Stimulated activated CD4-positive, alpha-beta T cell treated with anti-CD3 and anti-CD28 coated beads, TNF-alpha, amount 100 ng/mL, for 4 hours (primary cell): ENCODE measurements around the gene FRRS1.

Experiments used
- DNase-seq, 3 experiments: peaks; one replicate each; pipeline ENCODE4 v3.0.0-alpha.2; 2020; ENCODE audit warnings: low read depth in 3 of 3

FRRS1 gene

GRCh38 chr1:99728494-99729235, 37.8 kb downstream of the FRRS1 start:
- no peak for DNase-seq

GRCh38 chr1:99727575-99728185, 38.8 kb downstream of the FRRS1 start:
- no peak for DNase-seq

DNA sequence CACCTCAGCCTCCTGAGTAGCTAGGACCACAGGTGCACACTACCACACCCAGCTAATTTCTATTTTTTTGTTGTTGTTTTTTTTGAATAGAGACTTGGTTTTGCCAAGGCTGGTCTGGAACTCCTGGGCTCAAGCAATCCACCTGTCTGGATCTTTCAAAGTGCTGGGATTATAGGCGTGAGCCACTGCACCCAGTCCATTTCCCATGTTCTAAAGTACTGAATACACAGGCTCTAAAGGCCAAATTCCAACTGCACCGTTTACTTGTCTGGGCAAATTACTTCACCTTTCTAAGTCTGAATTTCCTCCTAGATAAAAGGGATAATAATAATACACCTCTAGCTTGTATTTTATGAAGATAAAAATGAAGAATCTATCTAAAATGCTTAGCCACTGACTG, 39.6 kb downstream of the FRRS1 start:
- DNase-seq, result no peak

- no peak for DNase-seq
Observed at GRCh38 chr1:99726407-99726806, 40.0 kb downstream of the FRRS1 start.

GRCh38 chr1:99725996-99726395, 40.4 kb downstream of the FRRS1 start:
- DNase-seq, result no peak

DNA sequence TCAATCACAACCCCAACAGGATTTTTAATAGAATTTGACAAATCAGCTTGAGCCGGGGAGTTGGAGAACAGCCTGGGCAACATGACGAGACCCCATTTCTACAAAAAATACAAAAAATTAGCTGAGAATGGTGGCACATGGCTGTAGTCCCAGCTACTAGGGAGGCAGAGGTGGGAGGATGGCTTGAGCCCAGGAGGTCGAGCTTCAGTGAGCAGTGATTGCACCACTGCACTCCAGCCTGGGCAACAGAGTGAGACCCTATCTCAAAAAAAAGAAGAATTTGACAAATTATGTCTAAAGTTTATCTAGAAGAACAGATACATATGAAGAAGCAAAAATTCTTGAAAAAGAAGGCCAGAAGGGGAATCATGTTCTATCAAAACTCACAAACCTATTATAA, 43.2 kb downstream of the FRRS1 start:
- no peak for DNase-seq

DNA sequence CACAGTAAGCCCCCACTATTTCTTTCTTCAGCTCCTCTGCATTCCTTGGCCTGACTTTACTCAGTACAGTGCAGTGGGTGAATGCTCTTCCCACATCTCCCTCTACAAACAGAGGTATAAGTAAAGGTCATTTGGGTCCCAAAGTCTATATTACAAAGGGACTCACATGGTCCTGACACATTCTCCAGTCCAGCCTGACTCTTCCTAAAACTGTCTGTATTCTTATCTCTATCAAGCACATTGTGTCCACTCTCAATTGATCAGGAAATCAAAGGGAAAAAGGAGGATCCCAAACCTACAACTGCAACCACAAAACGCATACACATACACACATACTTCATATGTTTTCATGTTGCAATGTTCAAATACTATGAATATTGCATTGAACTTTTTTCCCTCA, 49.4 kb downstream of the FRRS1 start:
- DNase-seq, result no peak

DNA sequence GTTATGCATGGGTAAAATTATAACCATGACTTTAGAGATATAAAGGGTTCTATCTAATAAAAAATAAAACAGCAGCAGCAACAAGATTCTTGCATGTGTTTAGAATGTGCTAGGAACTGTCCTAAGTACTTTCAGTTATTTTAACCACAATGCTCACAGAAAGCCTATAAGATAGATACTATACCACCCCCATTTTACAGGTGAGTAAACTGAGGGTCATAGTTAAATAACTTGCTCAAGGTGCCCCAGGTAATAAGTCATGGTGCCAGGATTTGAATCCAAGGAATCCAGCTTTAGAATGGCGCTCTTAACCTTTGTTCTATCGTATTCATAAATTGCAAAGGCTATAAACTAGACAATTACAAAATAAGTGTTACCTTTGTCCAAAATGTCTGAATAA, 53.4 kb downstream of the FRRS1 start:
- DNase-seq, result no peak

GRCh38 chr1:99710994-99711393, 55.4 kb downstream of the FRRS1 start:
- DNase-seq, result no peak

DNA sequence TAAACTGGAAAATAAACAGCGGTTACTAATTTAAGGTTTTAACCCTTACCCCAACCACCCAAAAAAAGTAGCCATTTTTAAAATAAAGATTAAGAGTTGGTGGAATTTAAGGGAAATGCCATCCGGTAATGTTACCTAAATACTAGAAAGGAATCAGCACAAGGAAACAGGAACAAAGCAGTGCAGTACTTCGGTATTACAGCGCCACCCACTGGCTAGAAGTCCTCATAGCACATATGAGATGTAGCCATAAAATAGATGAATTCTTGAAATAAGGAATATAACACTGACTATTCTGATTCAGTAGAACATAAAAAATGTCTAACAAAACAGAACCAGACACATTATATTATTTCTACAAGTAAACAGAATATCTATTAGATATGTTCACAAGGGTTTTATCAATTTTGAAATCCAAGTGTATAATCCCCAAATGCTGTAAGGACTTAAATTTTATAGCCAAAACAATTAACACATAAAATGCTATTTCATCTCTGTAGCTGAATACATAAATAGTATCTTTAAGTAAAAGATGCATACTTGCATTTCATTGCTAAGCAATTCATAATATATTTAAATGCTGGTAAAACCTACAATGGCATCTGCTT, 58.8 kb downstream of the FRRS1 start:
- DNase-seq, result peak in 2 of 3 experiments; percentile 13 to 18

DNA sequence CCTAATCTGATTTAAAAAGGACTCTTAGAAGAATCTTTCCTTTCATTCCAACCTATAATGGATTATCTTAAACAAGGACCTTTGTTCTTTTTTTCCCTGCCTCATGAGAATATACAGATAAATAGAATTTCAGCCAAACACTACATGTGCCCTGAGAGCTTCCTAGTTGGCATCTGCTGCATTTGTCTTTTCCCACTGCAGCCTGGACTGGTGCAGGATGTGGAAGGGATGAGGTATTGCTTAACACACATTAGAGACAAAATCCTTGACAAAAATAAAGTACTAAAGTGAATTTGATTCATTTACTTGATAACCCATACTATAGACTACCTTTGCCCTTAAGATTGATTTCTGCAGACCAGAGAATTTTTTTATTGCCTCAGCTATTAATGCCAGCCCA, 61.0 kb downstream of the FRRS1 start:
- DNase-seq, result no peak

DNA sequence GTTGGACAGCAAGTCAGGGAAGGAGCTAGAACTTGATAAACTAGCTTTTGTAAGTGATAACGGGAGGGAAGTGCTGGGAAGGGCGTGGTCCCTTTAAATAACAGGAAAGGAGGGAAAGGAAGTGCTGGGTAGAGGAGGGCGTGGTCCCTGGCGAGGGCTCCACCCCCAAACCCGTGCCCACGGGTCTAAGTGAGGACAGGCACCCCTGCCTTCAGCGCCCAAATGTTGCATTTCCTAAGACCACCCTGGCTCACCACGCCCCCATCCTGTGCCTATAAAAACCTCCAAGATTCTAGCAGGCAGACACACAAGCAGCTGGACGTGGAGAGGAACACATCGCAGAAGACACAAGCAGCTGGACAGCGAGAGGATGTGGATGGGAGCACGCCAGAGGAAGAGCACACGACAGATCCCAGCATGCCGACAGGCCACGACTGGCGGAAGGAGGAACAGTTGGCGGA, 62.0 kb downstream of the FRRS1 start:
- no peak for DNase-seq

GRCh38 chr1:99702221-99702620, 64.2 kb downstream of the FRRS1 start:
- no peak for DNase-seq

- DNase-seq, result no peak
Observed at GRCh38 chr1:99700020-99700419, 66.4 kb downstream of the FRRS1 start.

DNA sequence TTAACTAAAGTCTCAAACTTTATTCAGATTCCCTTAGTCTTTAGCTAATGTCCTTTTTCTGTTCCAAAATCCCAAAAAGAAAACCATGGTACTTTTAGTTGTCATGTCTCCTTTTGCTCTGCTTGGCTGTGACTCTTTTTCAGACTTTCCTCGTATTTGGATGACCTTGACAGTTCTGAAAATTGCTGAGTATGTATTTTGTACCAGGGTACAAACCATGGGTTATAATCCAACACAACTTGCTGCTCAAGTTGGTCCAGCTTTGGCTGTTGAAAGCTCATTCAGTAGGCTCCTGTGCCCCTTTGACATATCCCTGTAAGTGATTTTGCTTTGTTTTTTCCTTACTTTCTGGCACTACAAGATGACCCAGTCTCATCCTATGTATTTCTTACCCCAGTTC, 68.9 kb downstream of the FRRS1 start:
- DNase-seq, result no peak

- no peak for DNase-seq
Observed at GRCh38 chr1:99696616-99697015, 69.8 kb downstream of the FRRS1 start.

GRCh38 chr1:99691175-99691574, 75.3 kb downstream of the FRRS1 start:
- DNase-seq, result no peak

- DNase-seq, result peak in 1 of 3 experiments; percentile 4
Observed at GRCh38 chr1:99685516-99686180, 80.8 kb downstream of the FRRS1 start.

GRCh38 chr1:99682291-99682751, 84.1 kb downstream of the FRRS1 start:
- DNase-seq, result no peak

DNA sequence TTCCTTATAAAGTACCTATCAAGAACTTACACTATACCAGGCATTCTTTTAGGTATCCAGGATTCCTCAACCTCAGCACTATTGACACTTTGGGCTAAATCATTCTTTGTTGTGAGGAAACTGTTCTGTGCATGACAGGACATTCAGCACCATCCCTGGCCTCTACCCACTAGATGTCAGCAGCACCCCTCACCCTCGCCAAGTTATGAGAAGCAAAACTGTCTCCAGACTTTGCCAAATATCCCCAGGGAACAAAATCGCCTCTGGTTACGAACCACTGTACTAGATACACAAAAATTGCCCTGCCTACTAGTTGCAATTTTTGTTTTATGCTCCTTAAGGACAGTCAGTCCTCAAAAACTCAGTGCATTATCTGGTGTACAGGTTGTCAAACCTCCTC, 84.9 kb downstream of the FRRS1 start:
- no peak for DNase-seq

DNA sequence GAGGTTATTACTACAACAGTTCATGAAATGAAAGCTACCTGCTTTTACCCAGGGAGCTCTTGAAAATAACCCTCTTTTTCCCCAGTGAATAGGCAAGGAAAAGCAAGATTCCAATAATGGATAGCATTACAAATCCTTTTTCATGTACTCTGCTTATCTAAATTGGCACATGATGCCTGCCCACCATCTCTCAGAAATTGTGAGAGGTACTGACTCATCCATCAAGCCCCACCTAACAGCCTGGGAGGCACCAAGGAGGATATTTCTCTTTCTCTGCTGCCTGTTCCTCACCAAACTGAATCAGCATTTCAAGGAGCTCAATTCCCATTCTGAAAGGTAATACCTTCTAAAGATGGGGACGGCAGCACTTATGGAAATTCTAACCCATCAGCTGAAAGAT, 86.2 kb downstream of the FRRS1 start:
- DNase-seq, result no peak

DNA sequence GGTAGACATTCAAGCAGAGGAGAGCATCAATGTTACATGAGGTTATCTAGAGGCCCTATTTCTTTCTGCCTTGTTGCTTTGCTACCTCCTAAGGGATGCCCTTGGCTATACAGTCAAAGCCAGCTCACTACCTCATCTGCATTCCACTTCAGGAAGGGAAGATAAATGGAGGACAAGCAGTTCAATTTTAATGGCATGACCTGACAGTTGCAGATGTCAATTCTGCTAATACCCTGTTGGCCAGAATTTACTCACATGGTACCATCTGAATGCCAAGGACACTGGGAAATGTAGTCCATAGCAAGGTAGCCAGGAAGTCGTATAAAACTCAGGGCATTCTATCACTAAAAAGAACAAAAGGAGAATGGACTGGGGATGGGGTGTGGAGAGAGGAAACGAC, 89.0 kb downstream of the FRRS1 start:
- DNase-seq, result no peak

DNA sequence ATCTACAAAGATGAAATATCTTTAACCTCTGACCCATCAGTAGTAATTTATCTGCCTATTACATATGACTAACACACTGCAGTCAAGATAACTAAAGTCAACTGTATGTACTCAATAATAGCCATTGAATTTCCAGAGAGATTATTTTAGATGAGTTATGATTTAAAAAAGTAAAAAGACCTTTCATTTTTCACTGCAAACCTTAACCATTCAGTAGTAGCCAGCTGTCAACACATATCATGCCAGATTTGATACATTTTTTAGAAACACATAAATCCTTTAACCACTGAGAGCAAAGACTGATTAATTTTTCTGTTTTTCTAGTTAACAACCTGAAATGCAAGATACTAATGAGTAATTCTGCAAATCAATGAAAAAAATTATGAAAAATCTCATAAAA, 89.6 kb downstream of the FRRS1 start:
- no peak for DNase-seq
